Thyroid gland (tissue), 4 donors: ENCODE data around the gene FCHO1.

ENCODE experiments used
- CTCF ChIP-seq, 6 experiments: fragments of 200-600 bp in 3 of 6; fragments of 450-650 bp in 3 of 6; sonication (generic) in 3 of 6; IDR thresholded peaks; one replicate each; pipeline ENCODE4 v1.5.1; 2016 to 2019; ENCODE audit warnings: antibody characterized with exemption in 6 of 6, mild to moderate bottlenecking in 2 of 6, inconsistent platforms in 1 of 6, moderate library complexity in 1 of 6
- POLR2A ChIP-seq, 2 donors: fragments of 450-650 bp; IDR thresholded peaks; one replicate each; pipeline ENCODE4 v1.6.1; 2017; ENCODE audit warnings: antibody characterized with exemption in 2 of 2, mild to moderate bottlenecking in 2 of 2, moderate library complexity in 1 of 2

GRCh38 chr19:17727843-17728242, 23.4 kb upstream of the FCHO1 start:
- TF ChIP-seq CTCF (IDR thresholded peaks at IDR 0.05) (no peak), POLR2A (IDR thresholded peaks at IDR 0.05) (no peak)
